Neural cell (in vitro differentiated cells): ENCODE measurements around the gene PDZD4. TPM values are rescaled to one million over a fixed set of nuclear protein-coding genes. Genes with fewer than 3 reads are reported as not detected.

Source experiments
- H2AFZ ChIP-seq: fragments of 200-600, 300-800 bp; sonication (generic), shearing (Covaris generic); 2 replicates; pipeline ENCODE4 v1.6.0; 2014; ENCODE audit warnings: low read depth, mild to moderate bottlenecking, antibody characterized with exemption, low read length, moderate library complexity
- H3F3A ChIP-seq: fragments of 200-600 bp; shearing (Covaris generic); 2 replicates; pipeline ENCODE4 v1.6.1; 2016; ENCODE audit warnings: mild to moderate bottlenecking, moderate library complexity, mixed read lengths, antibody characterized with exemption, low read length; ENCODE audit not compliant: insufficient read depth, poor library complexity, severe bottlenecking
- H3K27ac ChIP-seq: fragments of 200-600, 300-800 bp; sonication (generic), shearing (Covaris generic); 2 replicates; pipeline ENCODE4 v1.5.1; 2014; ENCODE audit warnings: mild to moderate bottlenecking, low read length, moderate library complexity
- H3K27me3 ChIP-seq: fragments of 300-800, 200-600 bp; sonication (generic), shearing (Covaris generic); 2 replicates; pipeline ENCODE4 v1.6.0; 2014; ENCODE audit warnings: mild to moderate bottlenecking, low read depth, low read length, moderate library complexity; ENCODE audit not compliant: insufficient read depth
- H3K36me3 ChIP-seq: fragments of 300-800, 200-600 bp; sonication (generic), shearing (Covaris generic); 2 replicates; pipeline ENCODE4 v1.5.1; 2014; ENCODE audit warnings: mild to moderate bottlenecking, antibody characterized with exemption, low read length, moderate library complexity; ENCODE audit not compliant: insufficient read depth
- H3K4me2 ChIP-seq: fragments of 300-800, 200-600 bp; sonication (generic), shearing (Covaris generic); 2 replicates; pipeline ENCODE4 v1.6.0; 2014; ENCODE audit warnings: mild to moderate bottlenecking, low read length
- H3K4me3 ChIP-seq: fragments of 300-800, 200-600 bp; sonication (generic), shearing (Covaris generic); 2 replicates; pipeline ENCODE4 v1.5.1; 2014; ENCODE audit warnings: mild to moderate bottlenecking, low read length, moderate library complexity
- H3K79me2 ChIP-seq: fragments of 200-600 bp; shearing (Covaris generic); replicated peaks from 2 replicates; pipeline ENCODE4 v1.6.0; 2014; ENCODE audit warnings: mild to moderate bottlenecking, low read length, moderate library complexity; ENCODE audit not compliant: insufficient read depth
- H3K9ac ChIP-seq: fragments of 300-800, 200-600 bp; sonication (generic), shearing (Covaris generic); 2 replicates; pipeline ENCODE4 v1.6.1; 2016; ENCODE audit warnings: mild to moderate bottlenecking, low read length, mixed read lengths
- H3K9me2 ChIP-seq: fragments of 200-600 bp; shearing (Covaris generic); 2 replicates; pipeline ENCODE4 v1.6.1; 2016; ENCODE audit warnings: mild to moderate bottlenecking, low read length, mixed read lengths; ENCODE audit not compliant: insufficient read depth
- H3K9me3 ChIP-seq: fragments of 200-600, 300-800 bp; sonication (generic), shearing (Covaris generic); 2 replicates; pipeline ENCODE4 v1.6.1; 2016; ENCODE audit warnings: mild to moderate bottlenecking, mixed run types, low read length, moderate library complexity, mixed read lengths
- H4K20me1 ChIP-seq: fragments of 200-600 bp; shearing (Covaris generic); 2 replicates; pipeline ENCODE4 v1.6.1; 2016; ENCODE audit warnings: mild to moderate bottlenecking, mixed run types; ENCODE audit not compliant: insufficient read depth
- CTCF ChIP-seq: fragments of 450-650 bp; IDR thresholded peaks from 2 replicates; pipeline ENCODE4 v1.5.1; 2014; ENCODE audit warnings: antibody characterized with exemption, mild to moderate bottlenecking, moderate library complexity; ENCODE audit not compliant: poor library complexity, severe bottlenecking
- EP300 ChIP-seq: fragments of 450-650 bp; conservative IDR thresholded peaks from 2 replicates; pipeline ENCODE4 v1.6.1; 2014; ENCODE audit warnings: antibody characterized with exemption, mild to moderate bottlenecking, moderate library complexity; ENCODE audit not compliant: poor library complexity, severe bottlenecking
- EZH2 ChIP-seq: fragments of 200-600, 300-800 bp; shearing (Covaris generic), sonication (generic); IDR thresholded peaks from 2 replicates; pipeline ENCODE4 v1.6.1; 2014; ENCODE audit warnings: antibody characterized with exemption, low read length, borderline replicate concordance, mild to moderate bottlenecking; ENCODE audit not compliant: insufficient read depth, poor library complexity, severe bottlenecking
- MXI1 ChIP-seq: fragments of 450-650 bp; conservative IDR thresholded peaks from 2 replicates; pipeline ENCODE4 v1.6.1; 2014; ENCODE audit warnings: antibody characterized with exemption, mild to moderate bottlenecking; ENCODE audit not compliant: poor library complexity, severe bottlenecking
- POLR2AphosphoS5 ChIP-seq: IDR thresholded peaks from 2 replicates; pipeline ENCODE4 v1.6.1; 2012
- RAD21 ChIP-seq: fragments of 450-650 bp; conservative IDR thresholded peaks from 2 replicates; pipeline ENCODE4 v1.6.1; 2014; ENCODE audit warnings: antibody characterized with exemption, mild to moderate bottlenecking, moderate library complexity
- REST ChIP-seq: IDR thresholded peaks from 2 replicates; pipeline ENCODE4 v1.6.1; 2012; ENCODE audit warnings: borderline replicate concordance
- SMC3 ChIP-seq: fragments of 450-650 bp; conservative IDR thresholded peaks from 2 replicates; pipeline ENCODE4 v1.6.1; 2014; ENCODE audit warnings: antibody characterized with exemption, mild to moderate bottlenecking, moderate library complexity; ENCODE audit not compliant: poor library complexity
- TAF1 ChIP-seq: IDR thresholded peaks from 2 replicates; pipeline ENCODE4 v1.6.1; 2012; ENCODE audit warnings: low read depth
- polyA plus RNA-seq: library from polyadenylated mRNA; depleted of rRNA; stranded (reverse); fragments of >200 nt; gene quantifications from 2 replicates; pipeline ENCODE4 v1.2.3, GENCODE V29; 2014

PDZD4 gene
- polyA plus RNA-seq, 1 donor from 2014 or later, result 343 TPM

- Histone ChIP-seq H3K9me2 (no peaks in the 10 kb centered on the region), H3K9me3 (no peaks in the 10 kb centered on the region), H3K27ac (no peak overlapping the region), H3K36me3 (no peaks in the 10 kb centered on the region), H4K20me1 (no peaks in the 10 kb centered on the region), H3K79me2 (no peaks in the 10 kb centered on the region), H3K4me3 (no peak overlapping the region), H2AFZ (no peak overlapping the region), H3K27me3 (no peaks in the 10 kb centered on the region), H3K4me2 (no peak overlapping the region), H3F3A (no peaks in the 10 kb centered on the region), H3K9ac (no peak overlapping the region)
- TF ChIP-seq RAD21 (no peak), TAF1 (no peak), EP300 (no peak), SMC3 (no peak), MXI1 (no peak), EZH2 (no peak), POLR2AphosphoS5 (no peak), REST (no peak), CTCF (no peak)
Observed at GRCh38 chrX:153845195-153845594, 14.9 kb upstream of the PDZD4 start.

- Histone ChIP-seq H2AFZ (no peak overlapping the region), H3K27me3 (no peaks in the 10 kb centered on the region), H3K9ac (no peak overlapping the region), H4K20me1 (no peaks in the 10 kb centered on the region), H3K36me3 (no peaks in the 10 kb centered on the region), H3K27ac (peak overlapping the region; percentile 12), H3F3A (no peaks in the 10 kb centered on the region), H3K79me2 (no peaks in the 10 kb centered on the region), H3K9me2 (no peaks in the 10 kb centered on the region), H3K4me2 (no peak overlapping the region), H3K9me3 (no peaks in the 10 kb centered on the region), H3K4me3 (no peak overlapping the region)
- TF ChIP-seq EP300 (no peak), POLR2AphosphoS5 (no peak), REST (no peak), SMC3 (no peak), TAF1 (no peak), MXI1 (no peak), CTCF (no peak), RAD21 (no peak)
Observed at GRCh38 chrX:153844509-153845082, 14.3 kb upstream of the PDZD4 start.
